ENCODE results near the gene PLK5. TPM values are rescaled to one million over a fixed set of nuclear protein-coding genes. Genes with fewer than 3 reads are reported as not detected.
"Not testable (repeated sequence)": the region's sequence is repeated elsewhere in the genome, so short reads cannot be mapped to it uniquely, and the experiment has no call there.

PLK5 gene
- total RNA-seq, 1 donor from 2014 or later: not detected

GRCh38 chr19:1508507-1508856 lies 15.4 kb upstream of the PLK5 start:
- no peak for DNase-seq
- peak overlapping the region; percentile 37 for H3K4me3 Mint-ChIP-seq
- peaks cover 7% of the 10 kb centered on the region for H3K4me1 Mint-ChIP-seq
- H3K36me3 Mint-ChIP-seq (ENCODE audit: low read depth): peaks cover 2% of the 10 kb centered on the region
- intact Hi-C loops (cut with micrococcal nuclease): loop anchor here (2.0 kb wide), 1 partner anchor 18 kb away; the partner anchor contains the start of genes PCSK4 and REEP6
- peaks cover 22% of the 10 kb centered on the region for H3K27me3 Mint-ChIP-seq
- peaks cover 5% of the 10 kb centered on the region for H3K9me3 Mint-ChIP-seq
- no peak overlapping the region for H3K27ac Mint-ChIP-seq

DNA sequence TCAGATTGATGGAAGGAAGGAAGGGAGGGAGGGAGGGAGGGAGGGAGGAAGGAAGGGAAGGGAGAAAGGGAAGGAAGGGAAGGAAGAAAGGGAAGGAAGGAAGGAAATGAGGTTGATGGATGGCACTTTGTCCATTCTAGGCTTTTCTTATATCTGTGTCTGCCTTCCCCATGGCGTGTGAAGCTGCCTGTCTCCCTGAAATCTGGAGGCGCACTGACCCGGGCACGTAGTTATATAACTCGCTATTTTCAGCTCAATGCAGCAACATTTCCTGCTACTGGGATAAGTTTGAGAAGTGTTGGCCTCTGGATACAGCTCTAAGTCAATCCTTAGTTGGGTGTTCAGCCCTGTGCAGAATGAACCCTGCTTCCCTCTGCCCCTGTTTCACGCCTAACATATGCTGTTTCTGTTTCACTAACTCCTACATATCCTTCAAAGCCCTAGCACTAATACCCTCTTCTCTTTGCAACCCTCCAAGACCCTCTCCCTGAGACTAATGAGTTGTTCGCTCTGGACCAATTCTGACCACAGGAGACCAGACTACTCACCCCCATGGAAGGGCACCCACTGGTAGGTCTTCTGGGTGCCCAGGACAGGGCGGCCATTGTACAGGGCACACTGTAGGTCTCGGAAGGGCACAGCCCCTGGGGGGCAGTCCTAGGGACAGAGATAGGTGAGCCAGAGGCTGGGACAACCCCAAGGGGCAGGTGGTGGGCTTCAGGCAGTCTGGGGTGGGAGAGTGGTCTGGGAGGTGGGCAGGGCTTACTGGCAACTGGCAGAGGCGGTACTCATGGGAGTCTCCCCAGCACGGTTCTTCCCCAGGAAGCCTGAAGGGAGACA lies 14.1 kb upstream of the PLK5 start:
- H3K4me1 Mint-ChIP-seq: peaks cover 7% of the 10 kb centered on the region
- no peak for DNase-seq
- peaks cover 21% of the 10 kb centered on the region for H3K27me3 Mint-ChIP-seq
- H3K36me3 Mint-ChIP-seq (ENCODE audit: low read depth): peaks cover 2% of the 10 kb centered on the region
- no peak overlapping the region for H3K27ac Mint-ChIP-seq
- no peak overlapping the region for H3K4me3 Mint-ChIP-seq
- intact Hi-C loops (cut with micrococcal nuclease): loop anchor here (2.0 to 5.0 kb wide), 3 partner anchors 19 to 63 kb away; partner anchors contain the start of genes C19orf25, PCSK4 and REEP6
- H3K9me3 Mint-ChIP-seq: peaks cover 5% of the 10 kb centered on the region

DNA sequence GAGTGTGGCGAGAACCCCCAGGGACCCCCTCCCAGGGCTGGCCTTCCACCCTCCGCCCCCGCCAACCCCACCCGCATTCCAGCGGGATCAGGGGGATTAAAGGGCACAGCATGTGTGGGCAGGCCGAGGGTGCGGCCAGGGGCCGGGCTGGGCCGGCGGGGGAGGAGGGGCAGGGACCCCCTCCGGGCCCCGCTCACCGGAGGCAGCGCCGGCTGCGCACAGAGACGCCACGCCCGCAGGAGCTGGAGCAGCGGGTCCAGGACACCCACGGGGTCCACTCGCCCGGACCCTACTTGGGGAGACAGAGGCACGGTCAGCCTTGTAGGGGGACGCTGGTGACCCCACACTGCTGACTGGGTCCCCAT lies 13.5 kb upstream of the PLK5 start:
- Mint-ChIP-seq H3K9me3 (peaks cover 5% of the 10 kb centered on the region), H3K36me3 (ENCODE audit: low read depth) (peaks cover 2% of the 10 kb centered on the region), H3K27me3 (peaks cover 20% of the 10 kb centered on the region), H3K4me3 (no peak overlapping the region), H3K4me1 (peaks cover 7% of the 10 kb centered on the region), H3K27ac (no peak overlapping the region)
- no peak for DNase-seq
- intact Hi-C loops (cut with micrococcal nuclease): loop anchor here (5.0 kb wide), 2 partner anchors 33 to 63 kb away; partner anchors contain the start of gene C19orf25

DNA sequence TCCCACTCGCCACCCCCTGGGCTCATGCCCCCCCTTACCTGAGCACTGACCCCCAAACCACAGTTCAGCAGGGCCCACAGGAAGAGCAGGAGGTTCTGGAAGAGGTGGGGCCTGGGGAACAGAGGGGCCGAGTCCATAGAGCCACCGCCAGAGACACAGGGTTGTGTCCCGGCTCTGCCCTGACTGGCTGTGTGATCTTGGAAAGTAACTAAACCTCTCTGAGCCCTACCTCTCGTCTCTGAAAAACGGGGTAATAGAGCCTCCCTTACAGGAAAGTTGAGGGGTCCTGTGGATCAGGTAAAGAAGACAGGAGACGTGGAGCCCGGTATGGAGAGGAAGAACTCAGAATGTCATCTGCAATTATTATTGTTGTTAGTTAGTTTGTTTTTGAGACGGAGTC lies 13.1 kb upstream of the PLK5 start:
- Mint-ChIP-seq H3K27ac (no peak overlapping the region), H3K9me3 (peaks cover 5% of the 10 kb centered on the region), H3K4me3 (no peak overlapping the region), H3K36me3 (ENCODE audit: low read depth) (peaks cover 2% of the 10 kb centered on the region), H3K4me1 (peaks cover 7% of the 10 kb centered on the region), H3K27me3 (peaks cover 16% of the 10 kb centered on the region)
- DNase-seq: no peak
- intact Hi-C loops (cut with micrococcal nuclease): loop anchor here (5.0 kb wide), 2 partner anchors 34 to 64 kb away; partner anchors contain the start of gene C19orf25

DNA sequence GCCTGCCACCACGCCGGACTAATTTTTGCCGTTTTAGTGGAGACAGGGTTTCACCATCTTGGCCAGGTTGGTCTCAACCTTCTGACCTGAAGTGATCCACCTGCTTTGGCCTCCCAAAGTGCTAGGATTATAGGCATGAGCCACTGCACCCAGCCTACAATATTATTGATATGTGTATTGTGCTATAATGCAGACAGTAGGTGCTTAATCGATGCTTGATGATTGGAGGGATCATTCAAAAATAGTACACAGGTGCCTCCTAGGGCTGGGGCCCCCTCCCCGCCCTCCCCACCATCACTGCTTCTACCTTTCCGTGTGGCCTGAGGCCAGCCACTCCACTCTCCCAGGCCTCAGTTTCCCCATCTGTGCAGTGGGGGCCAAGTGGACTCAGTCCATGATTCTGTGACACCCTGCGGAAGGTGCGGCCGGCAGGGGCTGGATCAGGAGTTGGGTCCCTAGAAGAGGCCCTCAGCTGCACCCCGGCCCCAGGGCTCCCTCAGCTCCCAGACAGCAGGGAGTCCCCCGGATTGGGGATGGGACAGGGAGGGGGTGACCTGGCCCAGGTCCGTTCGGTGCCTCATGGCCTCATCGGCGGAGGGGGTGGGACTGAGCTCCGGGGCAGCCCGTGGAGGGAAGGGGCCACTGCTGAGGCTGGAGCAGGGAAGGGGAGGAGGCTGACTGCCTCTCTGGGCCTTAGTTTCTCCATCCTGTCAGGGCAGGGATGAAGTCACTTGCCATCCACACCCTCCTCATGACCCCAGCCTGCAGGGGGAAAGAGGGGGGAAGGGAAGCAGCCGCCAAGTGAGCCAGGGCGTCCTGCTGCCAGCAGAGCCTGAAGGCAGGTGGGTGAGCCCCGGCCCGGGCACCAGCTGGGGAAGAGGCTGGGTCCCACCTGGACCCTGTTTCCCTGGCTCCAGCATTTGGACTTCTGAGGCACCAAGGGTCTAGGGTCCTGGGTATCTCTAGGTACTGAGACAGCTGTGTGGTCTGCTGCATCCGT lies 12.3 kb upstream of the PLK5 start:
- DNase-seq: no peak
- peaks cover 5% of the 10 kb centered on the region for H3K9me3 Mint-ChIP-seq
- intact Hi-C loops (cut with micrococcal nuclease): loop anchor here (5.0 kb wide), 2 partner anchors 34 to 64 kb away; partner anchors contain the start of gene C19orf25
- peaks cover 18% of the 10 kb centered on the region for H3K27me3 Mint-ChIP-seq
- H3K36me3 Mint-ChIP-seq (ENCODE audit: low read depth): peaks cover 2% of the 10 kb centered on the region
- no peak overlapping the region for H3K27ac Mint-ChIP-seq
- H3K4me1 Mint-ChIP-seq: peaks cover 7% of the 10 kb centered on the region
- peak overlapping the region; percentile 71 for H3K4me3 Mint-ChIP-seq

DNA sequence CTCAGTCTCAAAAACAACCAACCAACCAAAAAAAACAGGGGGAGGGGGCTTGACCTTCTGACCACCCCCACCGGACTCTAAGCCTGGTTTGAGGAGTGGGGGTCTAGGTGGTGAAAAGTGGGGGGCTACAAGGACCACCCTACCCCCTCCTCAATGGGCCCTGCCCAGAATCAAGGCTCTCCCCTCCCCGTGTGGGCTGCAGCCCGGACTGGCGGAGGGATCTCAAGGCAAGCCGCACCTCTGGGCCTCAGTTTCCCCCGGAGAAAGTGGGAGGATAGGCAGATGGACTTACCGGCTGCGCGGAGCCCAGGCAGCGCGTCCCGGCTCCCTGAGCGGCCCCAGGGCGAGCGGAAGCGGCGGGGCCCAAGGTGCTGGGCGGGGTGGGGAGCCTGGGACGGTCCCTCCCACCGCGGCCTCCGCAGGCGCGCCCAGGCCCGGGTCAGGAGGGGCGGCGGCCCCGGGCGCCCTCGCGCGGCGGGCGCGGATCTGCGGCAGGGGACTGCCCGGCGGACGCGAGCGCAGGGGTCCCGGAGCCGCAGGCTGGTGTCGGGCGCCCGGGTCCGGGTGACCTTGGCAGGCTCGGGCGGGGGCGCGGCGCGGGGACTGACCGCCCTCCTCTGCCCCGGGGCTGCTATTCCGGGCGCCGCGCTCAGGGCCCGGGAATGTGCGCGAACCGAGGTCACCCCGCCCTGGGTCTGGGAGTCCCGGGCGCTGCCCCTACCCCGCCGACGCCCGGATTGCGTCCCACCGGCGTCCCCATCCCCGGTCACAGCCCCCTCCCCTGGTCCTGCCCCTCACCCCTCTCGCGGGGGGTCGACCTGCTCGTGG lies 11.0 kb upstream of the PLK5 start, which contains the start of gene ADAMTSL5:
ADAMTSL5 (minus strand) TSS at position 349 of the 828 bp plus-strand sequence. CDS start 2,076 bp downstream, outside the sequence.
- peak; percentile 91 for DNase-seq
- peak within 1 kb of the TSS; percentile 71 for H3K4me3 Mint-ChIP-seq
- peaks cover 16% of the 10 kb centered on the region for H3K27me3 Mint-ChIP-seq
- peaks cover 3% of the 10 kb centered on the region for H3K4me1 Mint-ChIP-seq
- H3K9me3 Mint-ChIP-seq: peaks cover 1% of the 10 kb centered on the region
- no peak within 1 kb of the TSS for H3K27ac Mint-ChIP-seq
- intact Hi-C loops (cut with micrococcal nuclease): loop anchor here (5.0 kb wide), 2 partner anchors 36 to 66 kb away; partner anchors contain the start of gene C19orf25
- peaks cover 2% of the 10 kb centered on the region for H3K36me3 Mint-ChIP-seq (ENCODE audit: low read depth)

DNA sequence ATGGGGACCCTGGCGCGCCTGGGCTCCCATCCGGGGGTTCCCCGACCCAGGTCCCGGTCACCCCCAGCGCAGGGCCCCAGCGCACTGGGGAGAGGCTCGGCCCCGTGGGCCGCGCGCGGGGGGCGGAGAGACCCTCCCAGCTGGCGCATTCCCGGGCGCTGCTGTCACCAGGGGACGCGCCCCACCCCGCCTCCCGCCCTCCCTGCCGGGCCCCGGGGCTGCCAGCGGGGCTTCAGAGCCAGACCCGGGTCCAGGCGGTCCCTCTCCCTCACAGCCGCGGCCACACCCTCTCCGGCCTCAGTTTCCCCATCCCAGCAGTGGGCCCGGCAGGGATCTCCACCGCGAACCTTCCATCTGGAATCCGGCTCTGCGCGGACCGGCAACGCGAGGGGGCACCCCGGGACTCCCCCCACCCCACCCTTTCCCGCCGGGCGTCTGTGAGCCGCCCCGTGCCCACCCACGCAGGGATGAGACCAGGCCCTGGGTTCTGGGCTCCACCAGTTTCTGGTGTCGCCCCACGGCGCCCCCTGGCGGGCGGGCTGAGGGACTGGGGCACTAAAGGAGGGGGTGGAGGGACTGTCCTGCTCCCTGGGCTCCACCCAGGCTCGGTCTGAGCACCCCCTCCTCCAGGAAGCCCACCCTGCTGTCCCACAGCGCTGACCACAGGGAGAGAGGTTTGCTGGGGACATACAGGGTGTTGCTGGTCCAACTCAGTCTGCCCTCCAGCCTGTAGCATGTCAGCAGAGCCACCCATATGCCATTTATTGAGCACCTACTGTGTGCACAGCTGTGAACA lies 10.2 kb upstream of the PLK5 start:
- H3K4me1 Mint-ChIP-seq: peaks cover 2% of the 10 kb centered on the region
- peaks cover 14% of the 10 kb centered on the region for H3K27me3 Mint-ChIP-seq
- DNase-seq: peak; percentile 91
- no peaks in the 10 kb centered on the region for H3K9me3 Mint-ChIP-seq
- peaks cover 2% of the 10 kb centered on the region for H3K36me3 Mint-ChIP-seq (ENCODE audit: low read depth)
- intact Hi-C loops (cut with micrococcal nuclease): loop anchor here (5.0 kb wide), 2 partner anchors 36 to 66 kb away; partner anchors contain the start of gene C19orf25
- H3K27ac Mint-ChIP-seq: no peak overlapping the region
- H3K4me3 Mint-ChIP-seq: peak overlapping the region; percentile 55

DNA sequence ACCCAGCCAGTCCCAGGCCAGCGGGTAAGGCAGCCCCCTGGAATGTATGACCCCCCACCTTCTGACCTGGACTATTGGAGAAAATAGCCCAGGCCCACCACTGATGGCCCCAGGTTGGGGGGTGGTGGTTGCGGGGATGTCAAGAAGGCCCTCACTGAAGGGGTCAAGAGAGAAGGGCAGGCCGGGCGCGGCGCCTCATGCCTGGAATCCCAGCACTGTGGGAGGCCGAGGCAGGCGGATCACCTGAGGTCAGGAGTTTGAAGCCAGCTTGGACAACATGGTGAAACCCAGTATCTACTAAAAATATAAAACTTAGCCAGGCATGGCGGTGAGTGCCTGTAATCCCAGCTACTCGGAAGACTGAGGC lies 9.6 kb upstream of the PLK5 start:
- intact Hi-C loops (cut with micrococcal nuclease): loop anchor here (5.0 kb wide), 2 partner anchors 37 to 67 kb away; partner anchors contain the start of gene C19orf25

DNA sequence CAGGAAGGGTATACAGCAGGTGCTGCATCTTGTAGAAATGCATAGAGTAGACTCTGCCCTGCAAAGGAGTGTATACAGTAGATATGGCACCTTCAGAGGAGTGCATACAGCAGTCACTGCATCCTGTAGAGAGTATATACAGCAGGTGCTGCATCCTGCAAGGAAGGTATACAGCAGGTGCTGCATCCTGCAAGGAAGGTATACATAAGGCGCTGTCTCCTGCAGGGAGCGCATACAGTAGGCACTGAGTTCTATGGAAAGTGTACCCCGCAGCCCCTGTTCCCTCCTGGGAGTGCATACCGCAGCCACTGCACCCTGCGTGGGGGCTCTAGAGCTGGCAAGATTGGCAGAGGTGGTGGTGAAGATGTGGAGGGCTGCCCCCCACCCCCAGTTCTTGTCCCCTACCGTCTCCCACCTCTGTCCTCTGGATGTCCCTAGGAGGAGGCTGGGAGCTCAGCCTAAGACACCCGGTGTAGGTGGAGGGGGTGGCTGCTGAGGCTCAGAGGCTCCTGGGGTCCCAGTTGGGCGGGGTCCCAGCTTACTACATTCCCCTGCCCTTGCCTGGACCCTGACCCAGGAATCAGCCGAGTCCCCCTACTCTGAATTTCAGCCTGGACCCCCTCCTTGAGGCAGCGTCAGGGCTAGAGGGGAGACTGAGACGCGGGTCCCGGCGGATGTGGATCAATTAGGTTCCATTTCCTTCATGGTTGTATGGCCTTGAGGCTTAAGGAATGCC lies 8.7 kb upstream of the PLK5 start:
- H3K4me1 Mint-ChIP-seq: no peaks in the 10 kb centered on the region
- no peak overlapping the region for H3K27ac Mint-ChIP-seq
- no peaks in the 10 kb centered on the region for H3K9me3 Mint-ChIP-seq
- no peak overlapping the region for H3K4me3 Mint-ChIP-seq
- H3K36me3 Mint-ChIP-seq (ENCODE audit: low read depth): no peaks in the 10 kb centered on the region
- peaks cover 7% of the 10 kb centered on the region for H3K27me3 Mint-ChIP-seq
- intact Hi-C loops (cut with micrococcal nuclease): loop anchor here (5.0 kb wide), 2 partner anchors 38 to 68 kb away; partner anchors contain the start of gene C19orf25
- no peak for DNase-seq

More for the DNA sequence above, 9.6 kb upstream of the PLK5 start:
- Mint-ChIP-seq H3K36me3 (ENCODE audit: low read depth) (peaks cover 2% of the 10 kb centered on the region), H3K4me1 (peaks cover 2% of the 10 kb centered on the region), H3K27me3 (peaks cover 12% of the 10 kb centered on the region), H3K9me3 (no peaks in the 10 kb centered on the region), H3K27ac (no peak overlapping the region), H3K4me3 (peak overlapping the region; percentile 55)
- no peak for DNase-seq

GRCh38 chr19:1516395-1516753 lies 7.5 kb upstream of the PLK5 start:
- H3K27me3 Mint-ChIP-seq: peaks cover 4% of the 10 kb centered on the region

GRCh38 chr19:1518471-1518870 lies 5.4 kb upstream of the PLK5 start:
- intact Hi-C loops (cut with micrococcal nuclease): no loop called here
- H3K4me1 Mint-ChIP-seq: no peaks in the 10 kb centered on the region
- H3K27me3 Mint-ChIP-seq: peaks cover 9% of the 10 kb centered on the region
- no peaks in the 10 kb centered on the region for H3K9me3 Mint-ChIP-seq
- no peaks in the 10 kb centered on the region for H3K36me3 Mint-ChIP-seq (ENCODE audit: low read depth)
- H3K27ac Mint-ChIP-seq: no peak overlapping the region
- DNase-seq: no peak
- H3K4me3 Mint-ChIP-seq: no peak overlapping the region

More at GRCh38 chr19:1516395-1516753, 7.5 kb upstream of the PLK5 start:
- no peaks in the 10 kb centered on the region for H3K36me3 Mint-ChIP-seq (ENCODE audit: low read depth)
- intact Hi-C loops (cut with micrococcal nuclease): no loop called here
- no peak overlapping the region for H3K4me3 Mint-ChIP-seq
- no peak for DNase-seq
- H3K4me1 Mint-ChIP-seq: no peaks in the 10 kb centered on the region
- no peak overlapping the region for H3K27ac Mint-ChIP-seq
- no peaks in the 10 kb centered on the region for H3K9me3 Mint-ChIP-seq

- H3K27ac Mint-ChIP-seq; H3K4me1 Mint-ChIP-seq; H3K36me3 Mint-ChIP-seq (ENCODE audit: low read depth); intact Hi-C loops (cut with micrococcal nuclease); DNase-seq; H3K4me3 Mint-ChIP-seq; H3K9me3 Mint-ChIP-seq: not testable (repeated sequence)
- peaks cover 14% of the 10 kb centered on the region for H3K27me3 Mint-ChIP-seq
Measured at GRCh38 chr19:1519802-1520201, 4.1 kb upstream of the PLK5 start.

Measured in activated CD4-positive, alpha-beta T cell treated with anti-CD3 and anti-CD28 coated beads, Interleukin-2, amount 10 ng/mL, durations not matched to agents 24 days and 14 days (primary cell).